ENCODE results near the gene OR14C36.

The OR14C36 gene

GRCh38 chr1:248388426-248388825 is 39.9 kb downstream of the OR14C36 start:
- H3K4me3 Mint-ChIP-seq: no peak overlapping the region
- DNase-seq (no peak), ATAC-seq (no peak)
- peaks cover 9% of the 10 kb centered on the region for H3K27me3 Mint-ChIP-seq
- no peaks in the 10 kb centered on the region for H3K9me3 Mint-ChIP-seq
- H3K4me1 Mint-ChIP-seq: no peaks in the 10 kb centered on the region
- no peak overlapping the region for H3K27ac Mint-ChIP-seq

DNA sequence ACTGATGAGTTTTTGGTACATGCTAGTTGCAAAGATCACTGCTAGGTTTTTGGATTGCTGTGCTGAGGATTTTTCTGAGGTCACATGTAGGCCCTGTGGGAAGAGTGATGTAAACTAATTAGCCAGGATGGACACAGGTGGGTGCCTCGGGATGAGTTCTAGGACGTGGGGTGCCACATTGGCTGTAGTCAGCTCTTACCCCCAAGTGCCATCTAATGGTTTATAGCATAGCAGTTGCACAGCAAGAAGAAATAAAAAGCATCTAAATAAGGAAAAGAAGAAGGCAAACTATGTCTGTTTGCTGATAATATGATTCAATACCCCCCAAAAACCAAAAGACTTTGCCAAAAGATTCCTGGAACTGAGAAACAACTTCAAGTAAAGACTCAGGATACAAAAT is 44.5 kb downstream of the OR14C36 start:
- Mint-ChIP-seq H3K27ac (no peak overlapping the region), H3K9me3 (peaks cover 0 to 7% of the 10 kb centered on the region in 2 donors), H3K4me3 (no peak overlapping the region), H3K4me1 (no peaks in the 10 kb centered on the region), H3K27me3 (peaks cover 28% of the 10 kb centered on the region)
- ATAC-seq (no peak), DNase-seq (no peak)
